WERI-Rb-1 (cell line): ENCODE data around the gene LDB3.

ENCODE experiments used
- DNase-seq: peaks from one replicate; pipeline ENCODE4 v3.0.0-alpha.2; 2020
- H3K27ac ChIP-seq: fragments of 250-450 bp; sonication (Bioruptor Pico); 2 replicates; pipeline ENCODE4 v1.5.1; 2020; ENCODE audit warnings: mild to moderate bottlenecking, moderate library complexity
- H3K27me3 ChIP-seq: fragments of 250-450 bp; sonication (Bioruptor Pico); 2 replicates; pipeline ENCODE4 v1.5.1; 2021; ENCODE audit warnings: mild to moderate bottlenecking, low read depth, moderate library complexity; ENCODE audit not compliant: insufficient read depth, severe bottlenecking
- H3K36me3 ChIP-seq: fragments of 250-450 bp; sonication (Bioruptor Pico); 2 replicates; pipeline ENCODE4 v1.5.1; 2020; ENCODE audit warnings: mild to moderate bottlenecking, moderate library complexity
- H3K4me3 ChIP-seq: 2 replicates; pipeline ENCODE4 v1.5.1; 2011; ENCODE audit warnings: low read depth, mild to moderate bottlenecking, control low read depth, low read length
- H3K9me3 ChIP-seq: fragments of 250-450 bp; sonication (Bioruptor Pico); 2 replicates; pipeline ENCODE4 v1.5.1; 2021; ENCODE audit warnings: mild to moderate bottlenecking, moderate library complexity; ENCODE audit not compliant: severe bottlenecking
- CTCF ChIP-seq: IDR thresholded peaks from 2 replicates; pipeline ENCODE4 v1.5.1; 2011; ENCODE audit warnings: low read depth, mild to moderate bottlenecking, control low read depth, inconsistent platforms, low read length

LDB3 gene

GRCh38 chr10:86765548-86765947 is 97.2 kb downstream of the LDB3 start:
- TF ChIP-seq CTCF = no peak
- no peaks in the 10 kb centered on the region for H3K9me3 ChIP-seq
- peaks cover 3% of the 10 kb centered on the region for H3K36me3 ChIP-seq
- H3K4me3 ChIP-seq = no peak overlapping the region
- H3K27me3 ChIP-seq = no peaks in the 10 kb centered on the region
- no peak for DNase-seq
- no peak overlapping the region for H3K27ac ChIP-seq

GRCh38 chr10:86768412-86769062 is 100.2 kb downstream of the LDB3 start:
- Histone ChIP-seq H3K4me3 (no peak overlapping the region), H3K36me3 (no peaks in the 10 kb centered on the region; the same call in 1 of the 2 replicates), H3K27me3 (no peaks in the 10 kb centered on the region), H3K9me3 (no peaks in the 10 kb centered on the region), H3K27ac (peak overlapping the region; percentile 28; the same call in 1 of the 2 replicates)
- no peak for DNase-seq
- no peak for TF ChIP-seq CTCF

- no peak for DNase-seq
Measured at GRCh38 chr10:86769991-86770390, 101.7 kb downstream of the LDB3 start.

GRCh38 chr10:86770412-86770960 is 102.2 kb downstream of the LDB3 start:
- H3K4me3 ChIP-seq = no peak overlapping the region
- no peaks in the 10 kb centered on the region for H3K36me3 ChIP-seq
- no peak for DNase-seq
- no peak overlapping the region for H3K27ac ChIP-seq
- no peaks in the 10 kb centered on the region for H3K9me3 ChIP-seq
- TF ChIP-seq CTCF = no peak
- H3K27me3 ChIP-seq = no peaks in the 10 kb centered on the region

More at GRCh38 chr10:86769991-86770390, 101.7 kb downstream of the LDB3 start:
- H3K27ac ChIP-seq = no peak overlapping the region
- no peaks in the 10 kb centered on the region for H3K36me3 ChIP-seq
- TF ChIP-seq CTCF = no peak
- H3K27me3 ChIP-seq = no peaks in the 10 kb centered on the region
- no peak overlapping the region for H3K4me3 ChIP-seq
- no peaks in the 10 kb centered on the region for H3K9me3 ChIP-seq

GRCh38 chr10:86773498-86773897 is 105.2 kb downstream of the LDB3 start:
- Histone ChIP-seq H3K36me3 (no peaks in the 10 kb centered on the region), H3K9me3 (no peaks in the 10 kb centered on the region), H3K4me3 (no peak overlapping the region), H3K27me3 (no peaks in the 10 kb centered on the region), H3K27ac (no peak overlapping the region)
- TF ChIP-seq CTCF = no peak
- DNase-seq = no peak
